Panc1 (cell line): ENCODE data around the gene NEXN. TPM values are rescaled to one million over a fixed set of nuclear protein-coding genes. Genes with fewer than 3 reads are reported as not detected.
"Not testable (repeated sequence)": the region's sequence is repeated elsewhere in the genome, so short reads cannot be mapped to it uniquely, and the experiment has no call there.

ENCODE experiments used
- ATAC-seq: fragments of 200-7000 bp; cut with Tn5 transposase; 2 replicates; pipeline ENCODE4 v1.9.1; 2020; ENCODE audit warnings: mild to moderate bottlenecking, moderate library complexity
- BruUV-seq: library from RNA; stranded (reverse); fragments of 400-500 nt; replicated peaks from 2 replicates; lab custom pipeline; 2021; lab: Mats Ljungman, UMichigan
- CTCF ChIA-PET: fragments of 300-600 bp; sonication (Branson Sonifier 250); formaldehyde crosslinking; loops from one replicate; lab custom pipeline; 2022; ENCODE audit warnings: antibody characterized with exemption; lab: Charles Lee
- POLR2A ChIA-PET: fragments of 300-600 bp; sonication (Branson Sonifier 250); formaldehyde crosslinking; loops from one replicate; lab custom pipeline; 2022; ENCODE audit warnings: antibody characterized with exemption; lab: Charles Lee
- DNase-seq: peaks from one replicate; pipeline ENCODE4 v3.0.0-alpha.2; 2010; ENCODE audit warnings: low read depth, low spot score
- H3K27ac ChIP-seq: 2 replicates; pipeline ENCODE4 v1.5.1; 2011; ENCODE audit warnings: mild to moderate bottlenecking, low read length, inconsistent platforms
- H3K27me3 ChIP-seq: fragments of 200-500 bp; sonication (Bioruptor generic); 2 replicates; pipeline ENCODE4 v1.6.0; 2014; ENCODE audit warnings: low read length, inconsistent platforms; ENCODE audit not compliant: control insufficient read depth, insufficient read depth
- H3K36me3 ChIP-seq: fragments of 200-500 bp; sonication (Bioruptor generic); 2 replicates; pipeline ENCODE4 v1.5.1; 2014; ENCODE audit warnings: inconsistent platforms, mild to moderate bottlenecking, low read length, moderate library complexity; ENCODE audit not compliant: control insufficient read depth, insufficient read depth
- H3K4me1 ChIP-seq: 2 replicates; pipeline ENCODE4 v1.5.1; 2011; ENCODE audit warnings: inconsistent platforms, mild to moderate bottlenecking, low read length, moderate library complexity; ENCODE audit not compliant: control insufficient read depth, insufficient read depth
- H3K4me3 ChIP-seq, 2 experiments: 2 replicates each; pipeline ENCODE4 v1.5.1; 2011 to 2012; ENCODE audit warnings: low read depth in 2 of 2, low read length in 2 of 2, mild to moderate bottlenecking in 2 of 2, inconsistent platforms in 1 of 2, moderate library complexity in 1 of 2
- H3K9me3 ChIP-seq: fragments of 200-500 bp; sonication (Bioruptor generic); 2 replicates; pipeline ENCODE4 v1.5.1; 2014; ENCODE audit warnings: low read depth, mild to moderate bottlenecking, inconsistent platforms, low read length, moderate library complexity; ENCODE audit not compliant: control insufficient read depth, insufficient read depth
- CTCF ChIP-seq: fragments of 450-650 bp; IDR thresholded peaks from 2 replicates; pipeline ENCODE4 v1.5.1; 2017; ENCODE audit warnings: mild to moderate bottlenecking
- POLR2AphosphoS5 ChIP-seq: IDR thresholded peaks from 2 replicates; pipeline ENCODE4 v1.6.1; 2012; ENCODE audit warnings: mild to moderate bottlenecking, low read depth, low read length, moderate library complexity
- SIN3A ChIP-seq: IDR thresholded peaks from 2 replicates; pipeline ENCODE4 v1.6.1; 2012; ENCODE audit warnings: low read depth, mild to moderate bottlenecking, low read length, moderate library complexity, borderline replicate concordance; ENCODE audit not compliant: insufficient read depth
- TCF7L2 ChIP-seq: IDR thresholded peaks from 2 replicates; pipeline ENCODE4 v1.6.1; 2011; ENCODE audit warnings: mild to moderate bottlenecking, low read depth, low read length, inconsistent platforms
- in situ Hi-C: cut with HindIII; loops from 2 replicates; pipeline ENCODE4 v1.10.0; 2016; ENCODE audit warnings: low sequenced_read_pairs, low pct_unique_long_range_greater_than_20kb
- intact Hi-C: fragments of 100-400 bp; cut with micrococcal nuclease; formaldehyde crosslinking; loops from one replicate; pipeline ENCODE4 v1.10.0; 2022; ENCODE audit not compliant: unreplicated experiment
- total RNA-seq: library from RNA; stranded (reverse); gene quantifications from one replicate; pipeline ENCODE4 v1.2.1, GENCODE V29; 2021; ENCODE audit not compliant: unreplicated experiment
- TF ChIP-seq, protein P1 (sequence below), 2 experiments: IDR thresholded peaks; 2 replicates each; pipeline ENCODE4 v1.6.1; 2011 to 2012; ENCODE audit warnings: low read depth in 2 of 2, control low read depth in 1 of 2, low read length in 1 of 2, mild to moderate bottlenecking in 1 of 2, moderate library complexity in 1 of 2; ENCODE audit not compliant: insufficient read depth in 1 of 2

The NEXN gene
- total RNA-seq, 1 experiment from 2014 or later, result 5.4 TPM

GRCh38 chr1:77978969-77979876 is 90.8 kb downstream of the NEXN start, which contains the start of gene FUBP1:
FUBP1 (minus strand) TSS chr1:77979072; CDS start chr1:77979004, 68 bp downstream.
- BruUV-seq, result TSS peak; percentile 91
- H3K4me3 ChIP-seq, result peak within 1 kb of the TSS; percentile 96 to 100
- ATAC-seq (peak; percentile 94), DNase-seq (peak; percentile 99)
- ChIA-PET POLR2A (interaction anchor here (0.5 to 0.9 kb wide), 3 partner anchors 15 to 75 kb away, joined by 5 to 9 read pairs (median 8); partner anchors contain the start of gene DNAJB4), CTCF (interaction anchor here (0.6 to 1.2 kb wide), 2 partner anchors 25 to 135 kb away, joined by 4 to 6 read pairs; no protein-coding TSS in a partner anchor)
- no peaks in the 10 kb centered on the region for H3K27me3 ChIP-seq
- peak within 1 kb of the TSS; percentile 100 for H3K27ac ChIP-seq
- intact Hi-C loops (loop anchor here (5.0 kb wide), 1 partner anchor 133 kb away; no protein-coding TSS in a partner anchor), in situ Hi-C loops (no loop called here)
- peak; percentile 87 for TF ChIP-seq CTCF
- TF ChIP-seq SIN3A, result peak; percentile 36; the same call in 1 of the 2 replicates
- TF ChIP-seq POLR2AphosphoS5, result peak; percentile 99
- TF ChIP-seq TCF7L2, result no peak
- TF ChIP-seq, protein P1, sequence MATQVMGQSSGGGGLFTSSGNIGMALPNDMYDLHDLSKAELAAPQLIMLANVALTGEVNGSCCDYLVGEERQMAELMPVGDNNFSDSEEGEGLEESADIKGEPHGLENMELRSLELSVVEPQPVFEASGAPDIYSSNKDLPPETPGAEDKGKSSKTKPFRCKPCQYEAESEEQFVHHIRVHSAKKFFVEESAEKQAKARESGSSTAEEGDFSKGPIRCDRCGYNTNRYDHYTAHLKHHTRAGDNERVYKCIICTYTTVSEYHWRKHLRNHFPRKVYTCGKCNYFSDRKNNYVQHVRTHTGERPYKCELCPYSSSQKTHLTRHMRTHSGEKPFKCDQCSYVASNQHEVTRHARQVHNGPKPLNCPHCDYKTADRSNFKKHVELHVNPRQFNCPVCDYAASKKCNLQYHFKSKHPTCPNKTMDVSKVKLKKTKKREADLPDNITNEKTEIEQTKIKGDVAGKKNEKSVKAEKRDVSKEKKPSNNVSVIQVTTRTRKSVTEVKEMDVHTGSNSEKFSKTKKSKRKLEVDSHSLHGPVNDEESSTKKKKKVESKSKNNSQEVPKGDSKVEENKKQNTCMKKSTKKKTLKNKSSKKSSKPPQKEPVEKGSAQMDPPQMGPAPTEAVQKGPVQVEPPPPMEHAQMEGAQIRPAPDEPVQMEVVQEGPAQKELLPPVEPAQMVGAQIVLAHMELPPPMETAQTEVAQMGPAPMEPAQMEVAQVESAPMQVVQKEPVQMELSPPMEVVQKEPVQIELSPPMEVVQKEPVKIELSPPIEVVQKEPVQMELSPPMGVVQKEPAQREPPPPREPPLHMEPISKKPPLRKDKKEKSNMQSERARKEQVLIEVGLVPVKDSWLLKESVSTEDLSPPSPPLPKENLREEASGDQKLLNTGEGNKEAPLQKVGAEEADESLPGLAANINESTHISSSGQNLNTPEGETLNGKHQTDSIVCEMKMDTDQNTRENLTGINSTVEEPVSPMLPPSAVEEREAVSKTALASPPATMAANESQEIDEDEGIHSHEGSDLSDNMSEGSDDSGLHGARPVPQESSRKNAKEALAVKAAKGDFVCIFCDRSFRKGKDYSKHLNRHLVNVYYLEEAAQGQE (IDR thresholded peaks at IDR 0.05; ENCODE audit: insufficient read depth in 1 of 2, low read depth in 2 of 2, low read length in 1 of 2), result peak in 1 of 2 experiments; percentile 30; a peak in 1 of 4 replicates
- no peaks in the 10 kb centered on the region for H3K9me3 ChIP-seq
- H3K4me1 ChIP-seq, result peaks cover 18% of the 10 kb centered on the region
- H3K36me3 ChIP-seq, result peaks cover 18% of the 10 kb centered on the region

DNA sequence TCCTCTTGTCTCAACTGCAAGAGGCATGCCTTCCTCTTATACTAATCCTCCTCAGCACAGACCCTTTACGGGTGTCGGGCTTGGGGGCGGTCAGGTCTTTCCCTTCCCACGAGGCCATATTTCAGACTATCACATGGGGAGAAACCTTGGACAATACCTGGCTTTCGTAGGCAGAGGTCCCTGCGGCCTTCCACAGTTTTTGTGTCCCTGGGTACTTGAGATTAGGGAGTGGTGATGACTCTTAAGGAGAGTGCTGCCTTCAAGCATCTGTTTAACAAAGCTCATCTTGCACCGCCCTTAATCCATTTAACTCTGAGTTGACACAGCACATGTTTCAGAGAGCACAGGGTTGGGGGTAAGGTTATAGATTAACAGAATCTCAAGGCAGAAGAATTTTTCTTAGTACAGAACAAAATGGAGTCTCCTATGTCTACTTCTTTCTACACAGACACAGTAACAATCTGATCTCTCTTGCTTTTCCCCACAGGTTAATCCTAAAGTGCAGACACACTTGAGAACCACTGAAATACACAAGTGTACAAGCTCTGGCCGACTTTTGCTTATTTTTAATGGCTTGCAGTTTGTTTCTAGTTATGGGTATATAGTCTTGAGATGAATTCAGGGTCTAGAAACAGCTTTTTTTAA is 95.0 kb downstream of the NEXN start:
- intact Hi-C loops, POLR2A ChIA-PET, H3K36me3 ChIP-seq, H3K27me3 ChIP-seq, in situ Hi-C loops, H3K4me1 ChIP-seq, BruUV-seq, DNase-seq, CTCF ChIA-PET, ATAC-seq, H3K9me3 ChIP-seq, H3K27ac ChIP-seq, H3K4me3 ChIP-seq: not testable (repeated sequence)
